Measurements from ENCODE around the gene GAL3ST1.
A peak's percentile ranks its signal among the peaks of the same experiment; 100 is the strongest.
"Not testable (repeated sequence)": the region's sequence is repeated elsewhere in the genome, so short reads cannot be mapped to it uniquely, and the experiment has no call there.

Gene GAL3ST1, protein sequence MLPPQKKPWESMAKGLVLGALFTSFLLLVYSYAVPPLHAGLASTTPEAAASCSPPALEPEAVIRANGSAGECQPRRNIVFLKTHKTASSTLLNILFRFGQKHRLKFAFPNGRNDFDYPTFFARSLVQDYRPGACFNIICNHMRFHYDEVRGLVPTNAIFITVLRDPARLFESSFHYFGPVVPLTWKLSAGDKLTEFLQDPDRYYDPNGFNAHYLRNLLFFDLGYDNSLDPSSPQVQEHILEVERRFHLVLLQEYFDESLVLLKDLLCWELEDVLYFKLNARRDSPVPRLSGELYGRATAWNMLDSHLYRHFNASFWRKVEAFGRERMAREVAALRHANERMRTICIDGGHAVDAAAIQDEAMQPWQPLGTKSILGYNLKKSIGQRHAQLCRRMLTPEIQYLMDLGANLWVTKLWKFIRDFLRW

DNA sequence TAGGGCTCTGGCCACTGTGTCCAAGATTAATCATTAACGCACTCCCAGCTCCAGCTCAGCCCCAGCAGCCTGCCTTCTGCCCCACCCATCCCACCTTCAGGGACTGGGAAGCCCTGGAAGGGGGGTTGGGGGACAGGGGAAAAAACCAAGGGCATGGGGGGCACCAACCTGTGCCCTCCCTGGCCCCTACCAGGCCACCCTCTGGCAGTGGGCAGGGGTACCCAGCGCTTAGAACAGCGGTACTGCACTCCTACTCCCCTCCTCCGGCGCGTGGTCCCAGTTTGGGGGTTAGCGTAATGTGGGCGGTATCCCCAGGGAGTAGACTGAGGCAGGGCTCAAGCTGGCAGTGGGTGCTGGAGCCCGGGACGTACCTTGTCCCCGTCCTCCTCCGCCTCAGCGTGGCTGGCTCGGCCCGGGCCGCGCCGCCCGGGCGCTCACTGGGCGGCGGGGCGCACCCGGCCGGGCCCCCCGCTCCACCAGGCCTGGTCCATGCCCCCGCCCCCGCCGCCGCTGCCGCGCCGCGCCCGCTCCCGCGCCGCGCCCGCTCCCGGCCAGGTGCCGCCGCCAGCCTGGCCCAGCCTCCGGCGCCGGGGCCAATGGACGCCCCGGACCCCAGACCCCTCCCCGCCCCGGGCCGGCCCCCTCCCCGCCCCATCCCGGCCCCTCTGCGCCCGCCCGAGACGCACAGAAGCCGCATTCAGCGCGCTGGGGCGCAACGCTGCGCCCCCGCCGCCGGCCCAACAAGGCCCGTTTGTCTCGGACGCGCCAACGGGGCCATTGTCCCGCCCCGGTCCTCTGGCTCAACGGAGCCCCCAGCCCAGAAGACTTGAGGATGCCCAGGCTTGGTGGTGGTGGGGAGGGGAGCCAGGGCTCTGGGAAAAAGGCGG, at the start of gene GAL3ST1:
Gene GAL3ST1, minus strand, starts transcription at position 571 of the 887 bp plus-strand sequence. CDS start 17,273 bp downstream, outside the sequence.
- Histone ChIP-seq H3K9me3 (no peaks in the 10 kb centered on the region), H3K4me3 (peak within 1 kb of the TSS; percentile 38 to 39), H3K27ac (peak within 1 kb of the TSS; percentile 55 to 78), H3K27me3 (no peaks in the 10 kb centered on the region), H3K36me3 (peaks cover 32 to 43% (median 40%) of the 10 kb centered on the region in 3 donors), H3K4me1 (peaks cover 0 to 32% (median 15%) of the 10 kb centered on the region in 4 donors)
- DNase-seq, result no peak
- intact Hi-C loops (cut with DNase I; ENCODE audit: low total_unique reads), result no loop called here
- TF ChIP-seq, protein P1, sequence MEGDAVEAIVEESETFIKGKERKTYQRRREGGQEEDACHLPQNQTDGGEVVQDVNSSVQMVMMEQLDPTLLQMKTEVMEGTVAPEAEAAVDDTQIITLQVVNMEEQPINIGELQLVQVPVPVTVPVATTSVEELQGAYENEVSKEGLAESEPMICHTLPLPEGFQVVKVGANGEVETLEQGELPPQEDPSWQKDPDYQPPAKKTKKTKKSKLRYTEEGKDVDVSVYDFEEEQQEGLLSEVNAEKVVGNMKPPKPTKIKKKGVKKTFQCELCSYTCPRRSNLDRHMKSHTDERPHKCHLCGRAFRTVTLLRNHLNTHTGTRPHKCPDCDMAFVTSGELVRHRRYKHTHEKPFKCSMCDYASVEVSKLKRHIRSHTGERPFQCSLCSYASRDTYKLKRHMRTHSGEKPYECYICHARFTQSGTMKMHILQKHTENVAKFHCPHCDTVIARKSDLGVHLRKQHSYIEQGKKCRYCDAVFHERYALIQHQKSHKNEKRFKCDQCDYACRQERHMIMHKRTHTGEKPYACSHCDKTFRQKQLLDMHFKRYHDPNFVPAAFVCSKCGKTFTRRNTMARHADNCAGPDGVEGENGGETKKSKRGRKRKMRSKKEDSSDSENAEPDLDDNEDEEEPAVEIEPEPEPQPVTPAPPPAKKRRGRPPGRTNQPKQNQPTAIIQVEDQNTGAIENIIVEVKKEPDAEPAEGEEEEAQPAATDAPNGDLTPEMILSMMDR (IDR thresholded peaks at IDR 0.05), result no peak

DNA sequence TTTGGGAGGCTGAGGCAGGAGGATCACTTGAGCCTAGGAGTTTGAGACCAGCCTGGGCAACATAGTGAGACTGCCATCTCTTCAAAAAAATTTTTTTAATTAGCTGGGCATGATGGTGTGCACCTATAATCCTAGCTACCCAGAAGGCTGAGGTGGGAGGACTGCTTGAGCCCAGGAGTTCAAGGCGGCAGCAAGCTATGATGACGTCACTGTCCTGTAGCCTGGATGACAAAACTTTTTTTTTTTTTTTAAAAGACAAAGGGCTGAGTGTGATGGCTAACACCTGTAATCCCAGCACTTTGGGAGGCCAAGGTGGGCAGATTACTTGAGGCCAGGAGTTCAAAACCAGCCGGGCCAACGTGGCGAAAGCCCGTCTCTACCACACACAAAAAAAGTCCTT, 45.4 kb upstream of the GAL3ST1 start:
- DNase-seq, H3K9me3 ChIP-seq, H3K27ac ChIP-seq, H3K4me3 ChIP-seq, H3K4me1 ChIP-seq, H3K27me3 ChIP-seq: not testable (repeated sequence)
- intact Hi-C loops (cut with DNase I; ENCODE audit: low total_unique reads), result loop anchor here (10.0 kb wide), 1 partner anchor 285 kb away; no protein-coding TSS in a partner anchor
- peaks cover 0 to 64% (median 0%) of the 10 kb centered on the region in 3 donors for H3K36me3 ChIP-seq

DNA sequence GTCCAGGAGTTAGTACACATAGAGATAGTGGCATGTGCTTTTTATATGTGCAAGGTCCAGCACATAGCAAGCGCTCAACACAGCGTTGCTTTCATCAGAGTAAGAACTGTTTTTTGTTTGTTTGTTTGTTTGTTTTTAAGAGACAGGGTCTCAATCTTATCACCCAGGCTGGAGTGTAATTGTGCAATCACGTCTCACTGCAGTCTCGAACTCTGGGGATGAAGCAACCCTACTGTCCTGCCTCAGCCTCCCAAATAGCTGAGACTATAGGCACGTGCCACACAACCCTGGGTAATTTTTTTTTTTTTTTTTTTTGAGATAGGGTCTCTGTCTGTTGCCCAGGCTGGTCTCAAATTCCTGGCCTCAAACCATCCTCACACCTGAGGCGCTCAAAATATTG, 43.4 kb upstream of the GAL3ST1 start:
- H3K9me3 ChIP-seq, result no peaks in the 10 kb centered on the region
- H3K27me3 ChIP-seq, result no peaks in the 10 kb centered on the region
- no peak for DNase-seq
- no peaks in the 10 kb centered on the region for H3K4me1 ChIP-seq
- intact Hi-C loops (cut with DNase I; ENCODE audit: low total_unique reads), result loop anchor here (10.0 kb wide), 1 partner anchor 287 kb away; no protein-coding TSS in a partner anchor
- H3K4me3 ChIP-seq, result no peak overlapping the region
- peaks cover 0 to 80% (median 0%) of the 10 kb centered on the region in 3 donors for H3K36me3 ChIP-seq
- H3K27ac ChIP-seq, result no peak overlapping the region
- TF ChIP-seq, protein P1 (IDR thresholded peaks at IDR 0.05), result no peak

DNA sequence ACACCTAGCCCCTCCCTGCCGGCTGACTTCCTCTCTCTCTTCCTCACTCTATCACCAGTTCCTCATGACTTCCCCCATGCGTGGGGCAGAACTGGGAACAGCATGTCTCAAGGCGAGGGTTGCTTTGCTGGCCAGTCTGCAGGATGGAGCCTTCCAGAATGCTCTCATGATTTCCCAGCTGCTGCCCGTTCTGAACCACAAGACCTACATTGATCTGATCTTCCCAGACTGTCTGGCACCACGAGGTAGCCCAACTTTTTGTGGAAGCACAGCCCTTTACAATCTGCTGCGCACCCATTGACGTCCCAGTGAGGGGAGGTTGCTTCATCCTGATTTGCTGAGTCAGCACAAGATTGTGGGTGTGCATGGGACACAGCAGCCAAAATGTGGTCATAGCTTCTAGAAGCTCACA, 41.1 kb upstream of the GAL3ST1 start:
- intact Hi-C loops (cut with DNase I; ENCODE audit: low total_unique reads), result loop anchor here (10.0 kb wide), 1 partner anchor 289 kb away; no protein-coding TSS in a partner anchor
- DNase-seq, result peak in 1 of 2 donors; percentile 45
- Histone ChIP-seq H3K4me3 (no peak overlapping the region), H3K27me3 (no peaks in the 10 kb centered on the region), H3K36me3 (peaks cover 0 to 78% (median 6%) of the 10 kb centered on the region in 3 donors), H3K27ac (no peak overlapping the region), H3K9me3 (no peaks in the 10 kb centered on the region), H3K4me1 (no peaks in the 10 kb centered on the region)
- TF ChIP-seq, protein P1 (IDR thresholded peaks at IDR 0.05), result no peak

DNA sequence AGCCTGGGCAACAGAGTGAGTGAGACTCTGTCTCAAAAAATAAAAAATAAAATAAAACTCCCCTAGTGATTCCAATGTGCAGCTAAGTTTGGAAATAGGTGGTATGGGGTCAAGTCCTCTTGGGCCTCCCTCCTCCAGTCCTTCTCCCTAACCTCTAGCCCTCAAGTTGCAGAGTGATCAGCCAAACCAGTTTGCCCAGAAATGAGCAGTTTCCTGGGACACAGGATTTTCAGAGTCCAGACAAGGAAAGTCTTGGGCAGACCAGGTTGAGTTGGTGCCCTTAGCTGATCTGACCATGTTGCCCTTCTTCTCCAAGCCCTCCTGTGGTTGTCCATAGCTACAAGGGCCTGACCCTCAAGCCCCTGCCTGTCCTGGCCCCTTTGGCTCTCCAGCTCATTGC, 40.4 kb upstream of the GAL3ST1 start:
- Histone ChIP-seq H3K27me3 (no peaks in the 10 kb centered on the region), H3K4me3 (no peak overlapping the region), H3K27ac (no peak overlapping the region), H3K4me1 (no peaks in the 10 kb centered on the region), H3K36me3 (peaks cover 0 to 74% (median 6%) of the 10 kb centered on the region in 3 donors), H3K9me3 (no peaks in the 10 kb centered on the region)
- intact Hi-C loops (cut with DNase I; ENCODE audit: low total_unique reads), result loop anchor here (10.0 kb wide), 1 partner anchor 290 kb away; no protein-coding TSS in a partner anchor
- TF ChIP-seq, protein P1 (IDR thresholded peaks at IDR 0.05), result no peak
- no peak for DNase-seq

Measured in tibial artery (tissue), 4 donors.